ENCODE results near the gene SPATA31E1.

SPATA31E1 gene

GRCh38 chr9:87863882-87864465 lies 18.7 kb upstream of the SPATA31E1 start:
- DNase-seq: no peak

DNA sequence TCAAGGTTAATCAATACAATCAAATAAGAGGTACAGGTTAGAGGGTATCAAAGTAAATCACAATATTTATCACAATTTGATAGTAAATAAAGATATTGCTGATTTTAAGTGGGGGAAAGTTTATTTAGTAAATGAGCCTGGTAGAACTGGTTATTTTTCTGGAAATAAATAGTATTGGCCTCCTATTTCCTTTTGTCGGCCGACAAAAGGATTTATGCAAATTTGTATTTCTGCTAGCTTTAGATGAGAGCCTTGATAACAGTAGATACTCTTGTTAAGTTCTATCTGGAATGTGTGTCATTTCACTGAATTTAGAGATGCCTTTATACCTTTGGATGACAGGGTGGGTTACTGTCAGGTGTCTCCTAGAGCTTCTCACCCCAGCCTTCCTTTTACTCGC lies 17.8 kb upstream of the SPATA31E1 start:
- no peak for DNase-seq

- no peak for DNase-seq
Observed at GRCh38 chr9:87865626-87866025, 17.1 kb upstream of the SPATA31E1 start.

DNA sequence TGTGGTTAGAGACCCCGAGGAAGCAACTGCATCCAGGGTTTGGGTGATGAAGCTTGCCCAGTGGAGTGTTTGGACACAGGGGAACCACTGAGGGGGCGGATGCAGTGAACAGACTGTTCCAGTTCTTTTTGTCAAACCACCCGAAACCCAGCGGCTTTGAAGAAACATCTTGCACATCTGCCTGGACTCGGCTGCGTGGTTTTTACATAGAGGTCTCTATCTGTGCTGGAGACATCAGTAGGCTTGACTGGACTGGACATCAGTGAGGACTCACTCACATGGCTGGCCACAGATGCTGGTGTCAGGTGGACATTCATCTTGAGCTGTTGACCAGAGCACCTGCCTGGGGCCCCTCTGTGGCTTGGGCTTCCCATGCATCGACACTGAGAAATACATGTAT lies 15.3 kb upstream of the SPATA31E1 start:
- no peak for DNase-seq

DNA sequence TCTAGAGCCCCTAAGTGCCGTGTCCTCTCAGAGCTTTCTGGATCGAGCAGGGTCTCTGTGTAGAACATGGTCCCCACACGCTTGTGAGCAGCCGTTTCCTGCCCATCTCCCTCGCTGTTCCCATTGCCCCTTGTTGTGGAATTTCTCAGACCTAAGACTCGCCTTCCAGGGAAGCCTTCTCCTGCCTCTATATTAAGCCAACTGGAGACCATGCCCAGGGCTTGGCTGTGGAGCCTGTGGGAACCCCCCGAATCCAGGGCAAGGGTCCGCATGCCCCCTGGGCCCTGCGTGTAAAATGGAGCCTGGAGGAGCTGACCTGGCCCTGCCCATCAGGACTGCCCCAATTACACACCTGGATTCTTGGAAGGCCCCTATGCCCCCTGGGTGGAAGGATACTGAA lies 14.5 kb upstream of the SPATA31E1 start:
- no peak for DNase-seq

DNA sequence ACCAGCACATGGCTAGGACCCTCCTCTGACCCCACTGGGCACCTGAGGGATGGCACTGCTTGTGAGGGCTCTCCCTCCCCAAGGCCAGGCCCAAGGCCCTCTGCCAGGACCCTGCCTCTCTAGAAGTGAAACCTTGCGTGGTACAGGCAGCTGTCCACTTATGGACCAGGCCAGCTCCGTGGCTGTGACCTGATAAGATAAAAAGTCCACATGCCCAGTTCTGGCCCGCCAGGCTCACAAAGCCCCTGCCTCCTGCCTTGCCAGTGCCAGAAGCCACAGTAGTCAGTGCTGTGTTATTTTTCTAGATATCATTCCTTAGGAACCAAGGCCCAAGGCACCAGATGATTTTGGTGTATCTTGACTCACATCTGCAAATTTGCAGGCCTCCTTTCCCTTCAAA lies 14.0 kb upstream of the SPATA31E1 start:
- DNase-seq: no peak

GRCh38 chr9:87869082-87869481 lies 13.6 kb upstream of the SPATA31E1 start:
- DNase-seq: no peak

DNA sequence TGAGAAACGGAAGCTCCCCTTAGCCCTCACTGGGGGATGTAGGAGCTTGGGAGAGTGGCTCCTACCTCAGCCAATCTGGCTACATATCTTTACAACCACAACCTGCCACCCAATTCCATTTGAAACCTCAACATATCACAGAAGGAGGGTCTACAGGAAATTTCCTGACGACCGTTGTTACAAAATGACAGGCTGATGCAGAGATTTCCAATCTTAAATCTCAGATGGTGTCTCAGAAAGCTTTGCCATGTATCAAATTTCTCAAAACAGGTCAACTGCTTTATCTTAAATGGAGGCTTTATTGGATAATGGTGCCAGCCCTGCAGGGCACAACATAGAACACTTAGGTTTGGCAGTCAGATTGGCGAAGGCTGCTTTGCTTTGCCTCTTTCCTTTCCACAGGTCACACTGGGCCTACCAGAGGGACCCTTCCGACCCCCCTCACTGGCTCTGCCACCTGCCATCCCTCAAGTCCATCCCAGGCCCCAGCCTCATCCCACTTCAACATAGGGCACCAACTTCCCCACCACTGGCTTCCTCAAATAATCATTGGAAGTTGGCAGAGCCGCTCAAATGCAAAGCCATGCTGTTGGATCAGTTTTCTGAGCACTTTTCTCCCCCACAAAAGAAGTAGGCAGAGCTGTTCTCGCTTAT lies 11.1 kb upstream of the SPATA31E1 start:
- no peak for DNase-seq

- DNase-seq: no peak
Observed at GRCh38 chr9:87872079-87872624, 10.5 kb upstream of the SPATA31E1 start.

DNA sequence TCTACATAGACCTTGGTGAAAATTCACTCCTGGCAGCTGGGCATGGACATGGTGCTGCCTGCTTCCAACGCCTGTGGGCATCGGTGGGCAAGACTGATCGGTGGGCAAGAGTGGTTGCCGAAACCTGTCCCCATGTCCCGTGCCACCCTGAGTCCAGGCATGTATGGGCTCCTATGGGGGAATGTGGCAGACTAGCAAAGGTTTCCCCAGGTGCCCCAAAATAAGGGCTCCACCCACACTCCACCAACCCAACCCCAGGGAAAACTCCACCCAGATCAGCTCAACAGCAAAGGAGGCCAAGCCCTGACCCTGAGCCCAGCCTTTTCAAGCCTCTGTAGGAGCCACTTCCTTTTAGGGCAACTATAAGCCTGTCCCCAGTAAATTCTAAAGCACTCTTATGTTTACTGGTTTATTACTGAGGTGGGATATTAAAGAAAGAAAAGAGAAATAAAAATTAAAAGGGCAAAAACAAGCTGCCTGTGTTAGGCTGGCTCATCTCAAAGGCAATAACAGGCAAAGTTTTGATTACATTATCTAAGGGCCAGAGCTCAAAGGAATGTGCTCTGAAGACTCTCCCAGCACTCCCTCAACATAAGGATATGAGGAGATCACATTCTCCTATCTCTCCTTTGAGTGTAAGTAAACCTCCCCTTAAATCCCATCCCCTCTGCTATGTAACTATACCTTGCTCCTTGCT lies 8.9 kb upstream of the SPATA31E1 start:
- no peak for DNase-seq

DNA sequence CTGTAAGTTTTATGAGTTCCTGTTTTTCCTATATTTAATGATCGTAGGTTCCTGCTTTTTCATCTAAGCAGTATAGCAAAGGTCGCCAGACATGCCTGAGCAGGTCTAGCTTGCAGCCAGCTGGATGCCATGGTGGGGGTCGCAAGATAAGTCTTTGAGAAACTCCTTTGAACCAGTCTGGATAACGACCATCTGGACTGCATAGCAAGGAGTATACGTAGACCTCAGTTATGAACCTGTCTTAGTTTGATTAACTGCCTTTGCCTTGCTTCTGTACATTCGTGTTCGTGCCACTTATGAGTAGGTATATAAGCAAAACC lies 8.4 kb upstream of the SPATA31E1 start:
- no peak for DNase-seq

DNA sequence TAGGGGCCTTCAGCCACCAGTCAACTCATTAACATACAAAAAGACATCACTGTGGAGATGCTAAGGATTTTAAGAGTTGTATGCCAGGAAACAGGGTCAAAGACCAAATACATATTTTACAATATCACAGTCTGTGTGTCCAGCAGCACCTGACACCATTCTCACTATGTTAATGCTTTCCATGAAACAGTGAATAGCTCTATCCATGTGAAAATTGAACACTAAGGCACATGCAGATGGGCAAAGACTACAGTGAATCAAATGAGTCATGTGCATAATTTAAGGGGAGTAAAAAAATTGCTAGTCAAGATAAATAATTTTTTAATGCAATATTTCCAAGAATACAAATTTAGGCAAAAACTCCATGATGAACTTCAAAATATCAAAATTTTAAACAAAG lies 7.6 kb upstream of the SPATA31E1 start:
- DNase-seq: no peak

DNA sequence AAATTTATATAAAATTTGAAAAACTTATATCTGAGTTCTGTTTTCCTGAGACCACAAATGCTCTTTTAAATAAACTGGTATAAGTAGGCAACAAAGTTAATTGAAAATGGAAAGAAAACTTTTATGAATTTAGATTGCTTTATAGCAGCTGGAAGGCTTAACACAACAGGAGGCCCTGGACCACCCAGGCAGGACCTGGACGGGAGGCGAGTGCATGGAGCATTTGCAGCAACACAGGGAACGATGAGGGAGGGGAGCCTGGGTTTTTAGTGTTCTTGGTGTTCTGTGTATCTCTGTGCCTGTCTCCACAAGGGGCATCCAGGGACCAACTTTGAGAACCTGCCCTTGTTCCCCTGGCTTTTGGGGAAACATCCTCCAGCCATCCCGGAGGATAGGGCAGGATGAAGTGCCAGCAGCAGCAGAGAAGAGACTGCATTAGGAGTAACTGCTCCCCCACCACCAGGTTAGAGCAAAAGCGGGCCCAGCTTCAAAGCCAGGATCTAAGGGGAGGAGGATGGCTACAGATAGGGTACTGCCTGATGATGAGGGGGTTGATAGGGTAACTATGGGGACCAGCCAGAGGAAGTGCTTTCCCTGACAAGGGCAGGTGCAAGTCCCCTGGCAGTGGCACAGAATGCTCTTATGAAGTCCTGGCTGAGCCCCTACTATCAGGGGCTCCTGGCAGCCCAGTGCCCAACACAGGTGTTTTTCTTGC lies 6.7 kb upstream of the SPATA31E1 start:
- DNase-seq: no peak

GRCh38 chr9:87876708-87877107 lies 6.0 kb upstream of the SPATA31E1 start:
- no peak for DNase-seq

DNA sequence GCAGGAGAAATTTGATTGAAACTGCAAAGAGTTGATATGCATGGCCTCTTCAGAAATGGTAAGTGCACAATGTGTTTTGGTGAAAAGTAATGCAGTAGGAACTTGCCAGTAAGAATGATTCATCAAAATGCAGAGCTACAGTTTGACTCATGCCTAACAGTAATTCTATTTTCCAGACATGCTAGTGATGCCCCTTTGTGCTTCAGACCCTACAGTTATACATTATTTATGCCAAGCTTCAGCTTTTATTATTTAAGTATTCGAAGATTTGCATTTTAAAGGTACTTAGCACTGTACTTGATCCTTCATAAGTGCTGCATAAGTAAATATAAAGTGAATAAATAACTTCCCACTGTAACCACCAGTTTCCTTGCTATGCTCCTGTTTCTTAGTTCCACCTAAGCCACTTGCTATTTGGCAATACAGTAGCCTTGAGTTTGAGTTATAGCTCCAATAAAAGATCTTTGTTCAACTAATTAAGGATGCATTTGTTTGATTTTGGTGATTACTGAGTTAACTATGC lies 3.6 kb upstream of the SPATA31E1 start:
- DNase-seq: no peak

GRCh38 chr9:87880116-87880515 lies 2.6 kb upstream of the SPATA31E1 start:
- no peak for DNase-seq

DNA sequence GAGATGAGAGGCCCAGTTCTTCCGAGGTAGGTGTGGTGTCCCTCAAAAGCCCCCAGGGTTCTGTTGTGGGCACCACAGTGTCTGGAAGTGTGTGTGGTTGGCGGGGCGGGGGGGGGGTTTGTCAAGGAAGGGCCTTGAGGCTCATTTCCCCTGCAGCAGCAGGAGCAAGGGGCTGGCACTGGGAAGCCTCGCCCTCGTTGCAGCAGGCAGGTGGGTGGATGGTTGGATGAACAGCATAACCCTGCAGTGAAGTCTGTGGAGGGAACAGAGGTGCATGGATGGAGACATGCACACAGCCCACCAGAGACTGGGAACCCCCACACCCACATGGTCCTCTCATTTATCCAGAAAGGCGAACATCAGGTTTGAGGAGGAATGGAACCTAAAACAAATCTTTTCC lies 2.0 kb upstream of the SPATA31E1 start:
- no peak for DNase-seq

DNA sequence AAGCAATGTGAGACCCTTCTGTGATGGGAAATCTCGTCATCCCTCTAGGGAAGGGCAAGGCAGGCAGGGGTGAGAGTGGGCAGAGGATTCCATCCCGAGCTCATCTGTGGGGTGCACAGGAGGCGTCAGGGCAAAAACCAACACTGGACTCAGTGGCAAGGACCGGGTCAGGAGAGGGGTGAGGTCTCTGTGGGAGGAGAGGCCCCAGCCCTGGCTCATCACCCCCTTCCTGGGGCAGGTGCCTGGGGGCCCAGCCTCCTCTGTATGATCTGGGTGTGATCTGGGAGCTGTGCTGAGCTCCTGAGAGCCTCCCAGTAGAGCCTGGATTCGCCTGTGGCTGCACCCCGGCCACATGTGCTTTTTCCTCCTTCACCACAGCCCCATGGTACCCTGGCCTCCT lies 597 bp downstream of the SPATA31E1 start:
- no peak for DNase-seq

DNA sequence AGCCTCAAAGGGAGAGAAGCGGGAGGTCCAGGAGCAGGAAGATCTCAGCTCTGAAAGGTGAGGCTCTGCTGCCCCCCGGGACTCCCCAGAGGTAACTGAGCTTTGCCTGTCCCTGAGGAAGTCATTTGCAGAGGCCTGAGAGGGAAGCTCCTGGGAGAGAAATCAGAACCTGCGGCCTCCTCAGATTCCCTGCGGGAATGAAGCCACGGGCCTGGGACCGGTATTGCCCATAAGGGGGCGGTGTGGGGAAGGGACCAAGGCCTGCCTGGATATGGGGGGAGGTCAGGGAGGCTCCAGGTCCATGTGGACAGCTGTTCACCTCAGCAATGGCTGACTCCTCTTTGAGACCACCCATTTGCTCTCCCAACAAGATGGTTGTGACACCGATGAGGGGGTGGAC lies 1.3 kb downstream of the SPATA31E1 start:
- no peak for DNase-seq

DNA sequence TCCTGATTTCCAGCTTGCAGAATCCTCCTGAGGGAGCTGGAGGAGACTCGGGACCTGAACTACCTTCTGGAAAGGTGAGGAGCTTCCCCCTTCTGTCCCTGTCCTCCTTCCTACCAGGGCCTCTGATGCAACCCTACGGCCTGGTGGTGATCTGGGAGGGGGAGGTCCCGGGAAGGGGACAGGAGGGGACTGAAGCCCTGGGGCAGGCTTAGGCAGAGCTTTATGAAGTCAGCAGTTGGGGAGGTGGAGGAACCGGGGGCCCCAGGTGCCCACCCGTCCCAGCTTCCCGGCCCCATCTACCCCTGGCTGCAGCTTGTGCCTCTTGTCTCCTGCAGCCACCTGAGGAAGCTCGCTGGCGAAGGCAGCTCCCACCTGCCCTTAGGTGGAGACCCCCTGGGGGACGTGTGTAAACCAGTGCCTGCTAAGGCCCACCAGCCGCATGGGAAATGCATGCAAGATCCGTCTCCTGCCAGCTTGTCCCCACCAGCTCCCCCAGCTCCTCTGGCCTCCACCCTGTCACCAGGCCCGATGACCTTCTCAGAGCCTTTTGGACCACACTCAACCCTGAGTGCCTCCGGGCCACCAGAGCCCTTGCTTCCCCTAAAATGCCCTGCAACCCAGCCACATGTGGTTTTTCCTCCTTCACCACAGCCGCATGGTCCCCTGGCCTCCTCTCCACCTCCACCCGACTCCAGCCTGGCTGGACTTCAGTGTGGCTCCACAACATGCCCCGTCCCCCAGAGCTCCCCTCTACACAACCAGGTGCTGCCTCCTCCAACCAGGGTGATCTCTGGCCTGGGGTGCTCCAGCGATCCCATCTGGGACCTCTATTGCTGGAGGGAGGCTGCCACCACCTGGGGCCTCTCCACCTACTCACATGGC lies 2.1 kb downstream of the SPATA31E1 start:
- no peak for DNase-seq

DNA sequence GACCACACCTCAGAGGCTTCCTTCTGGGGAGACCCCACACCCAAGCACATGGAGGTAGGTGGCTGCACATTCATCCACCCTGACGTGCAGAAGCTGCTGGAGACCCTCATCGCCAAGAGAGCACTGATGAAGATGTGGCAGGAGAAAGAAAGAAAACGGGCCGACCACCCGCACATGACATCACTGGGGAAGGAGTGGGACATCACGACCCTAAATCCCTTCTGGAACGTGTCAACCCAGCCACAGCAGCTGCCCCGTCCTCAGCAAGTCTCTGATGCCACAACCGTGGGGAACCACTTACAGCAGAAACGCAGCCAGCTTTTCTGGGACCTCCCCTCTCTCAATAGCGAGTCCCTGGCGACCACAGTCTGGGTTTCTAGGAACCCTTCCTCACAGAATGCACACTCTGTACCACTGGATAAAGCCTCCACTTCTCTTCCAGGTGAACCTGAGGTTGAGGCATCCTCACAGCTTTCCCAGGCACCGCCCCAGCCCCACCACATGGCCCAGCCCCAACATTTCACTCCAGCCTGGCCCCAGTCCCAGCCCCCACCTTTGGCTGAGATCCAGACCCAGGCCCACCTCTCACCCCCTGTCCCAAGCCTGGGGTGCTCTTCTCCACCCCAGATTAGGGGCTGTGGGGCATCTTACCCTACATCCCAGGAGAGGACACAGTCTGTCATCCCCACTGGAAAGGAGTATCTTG lies 3.0 kb downstream of the SPATA31E1 start:
- DNase-seq: no peak

Data from Kasumi-1 (cell line).